ENCODE measurements around the gene MACROD2.
A peak's percentile ranks its signal among the peaks of the same experiment; 100 is the strongest.

The MACROD2 gene

DNA sequence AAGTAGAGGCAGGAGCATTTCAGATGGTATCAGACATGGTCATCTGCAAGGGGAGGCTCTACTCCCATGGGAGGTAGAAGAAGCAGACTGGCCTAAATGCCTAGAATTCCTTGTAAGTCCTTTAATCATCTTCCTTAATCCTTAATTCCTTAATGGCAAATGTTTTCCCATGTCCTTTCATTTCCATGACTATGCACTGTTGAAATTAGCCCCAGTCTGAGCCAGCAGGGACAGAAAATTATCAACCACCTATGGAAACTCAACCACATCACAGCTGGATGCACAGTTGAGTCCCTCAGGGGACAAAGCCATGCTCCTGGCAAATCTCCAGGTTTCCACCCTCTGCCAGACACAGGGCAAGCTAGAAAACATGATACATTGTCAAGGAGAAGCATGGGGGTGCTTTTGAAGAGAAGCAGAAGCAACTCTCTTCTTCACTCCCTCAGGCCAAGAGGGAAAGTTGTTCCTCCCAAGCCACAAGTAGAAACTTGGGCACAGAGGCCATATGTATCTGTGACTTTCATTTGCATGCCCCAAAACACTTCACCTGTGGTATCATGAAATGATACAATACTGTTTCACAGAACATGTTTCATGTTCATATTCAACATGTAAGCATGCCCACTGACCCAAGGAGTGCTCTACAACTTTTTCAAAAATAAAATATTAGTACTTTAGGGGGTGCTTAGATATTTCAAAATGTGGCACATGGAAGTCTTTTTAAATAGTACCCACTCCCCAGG lies 1894.4 kb downstream of the MACROD2 start:
- no peak for TF ChIP-seq CTCF (IDR thresholded peaks at IDR 0.05; ENCODE audit: low read depth, low read length, missing control alignments)
- H3K4me3 ChIP-seq (ENCODE audit: low read depth, low read length) = no peak overlapping the region
- DNase-seq (ENCODE audit: low read depth) = no peak
- in situ Hi-C loops (cut with HindIII; ENCODE audit: low sequenced_read_pairs) = no loop called here

DNA sequence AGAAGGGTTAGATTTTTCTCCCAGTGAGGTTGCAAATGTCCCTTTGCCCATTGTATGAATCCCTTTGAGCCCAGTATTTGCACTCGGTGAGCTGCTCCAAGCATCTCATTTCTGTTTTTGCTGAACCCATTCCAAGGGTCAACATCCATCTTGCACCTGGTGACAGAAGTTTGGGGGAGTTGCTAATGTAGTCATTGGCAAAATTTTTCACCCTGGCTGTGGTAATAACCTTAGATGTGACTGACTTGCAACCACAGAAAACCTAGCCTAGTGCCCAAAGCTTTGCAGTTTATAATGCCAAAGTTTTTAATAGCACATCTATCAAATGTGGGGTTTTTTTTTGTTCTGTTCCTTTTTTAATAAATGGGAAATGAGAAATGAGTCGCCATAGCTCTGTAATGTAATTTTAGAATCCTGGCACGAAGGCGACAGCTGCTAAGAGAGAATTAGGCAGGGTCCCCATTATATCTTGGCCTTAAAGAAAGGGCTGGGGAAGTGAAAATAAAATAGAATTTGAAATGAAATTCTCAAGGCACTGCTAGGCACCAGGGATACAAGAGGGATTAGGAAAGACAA lies 1895.2 kb downstream of the MACROD2 start:
- no peak for DNase-seq (ENCODE audit: low read depth)

GRCh38 chr20:15895126-15895525 lies 1899.8 kb downstream of the MACROD2 start:
- TF ChIP-seq CTCF (IDR thresholded peaks at IDR 0.05; ENCODE audit: low read depth, low read length, missing control alignments) = no peak
- no peak overlapping the region for H3K4me3 ChIP-seq (ENCODE audit: low read depth, low read length)
- in situ Hi-C loops (cut with HindIII; ENCODE audit: low sequenced_read_pairs) = no loop called here
- no peak for DNase-seq (ENCODE audit: low read depth)

More for the DNA sequence above, 1895.2 kb downstream of the MACROD2 start:
- no peak for TF ChIP-seq CTCF (IDR thresholded peaks at IDR 0.05; ENCODE audit: low read depth, low read length, missing control alignments)
- H3K4me3 ChIP-seq (ENCODE audit: low read depth, low read length) = no peak overlapping the region
- in situ Hi-C loops (cut with HindIII; ENCODE audit: low sequenced_read_pairs) = no loop called here

GRCh38 chr20:15895560-15896084 lies 1900.3 kb downstream of the MACROD2 start:
- no peak overlapping the region for H3K4me3 ChIP-seq (ENCODE audit: low read depth, low read length)
- TF ChIP-seq CTCF (IDR thresholded peaks at IDR 0.05; ENCODE audit: low read depth, low read length, missing control alignments) = no peak
- in situ Hi-C loops (cut with HindIII; ENCODE audit: low sequenced_read_pairs) = no loop called here
- DNase-seq (ENCODE audit: low read depth) = no peak

DNA sequence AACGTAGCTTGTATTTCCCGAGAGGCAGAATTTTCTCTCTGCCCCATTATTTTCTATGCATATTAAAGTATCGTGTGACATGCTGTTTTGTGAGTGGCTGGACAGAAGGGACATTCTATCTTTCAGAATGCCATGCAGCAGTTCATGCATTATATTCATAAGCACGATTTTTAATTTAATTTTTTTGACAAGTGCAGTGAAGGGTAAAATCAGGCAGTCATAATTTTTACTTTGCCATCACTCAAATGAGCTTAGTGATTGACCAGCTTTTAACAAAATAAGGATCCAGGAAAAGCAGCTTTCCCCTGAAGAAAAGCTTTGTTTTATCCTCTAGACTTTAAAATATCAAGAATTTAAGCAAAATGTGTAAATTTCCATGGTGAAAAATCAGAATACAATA lies 1904.7 kb downstream of the MACROD2 start:
- no peak for TF ChIP-seq CTCF (IDR thresholded peaks at IDR 0.05; ENCODE audit: low read depth, low read length, missing control alignments)
- DNase-seq (ENCODE audit: low read depth) = no peak
- in situ Hi-C loops (cut with HindIII; ENCODE audit: low sequenced_read_pairs) = no loop called here
- no peak overlapping the region for H3K4me3 ChIP-seq (ENCODE audit: low read depth, low read length)

GRCh38 chr20:15900443-15900842 lies 1905.1 kb downstream of the MACROD2 start:
- no peak overlapping the region for H3K4me3 ChIP-seq (ENCODE audit: low read depth, low read length)
- no peak for TF ChIP-seq CTCF (IDR thresholded peaks at IDR 0.05; ENCODE audit: low read depth, low read length, missing control alignments)
- in situ Hi-C loops (cut with HindIII; ENCODE audit: low sequenced_read_pairs) = no loop called here
- DNase-seq (ENCODE audit: low read depth) = peak; percentile 56

Data from astrocyte of the cerebellum (primary cell).